Measurements from ENCODE around the gene DOCK7.

Gene DOCK7

GRCh38 chr1:62595647-62596046, 92.5 kb downstream of the DOCK7 start:
- in situ Hi-C loops (cut with MboI; ENCODE audit: low pct_unique_long_range_greater_than_20kb, low sequenced_read_pairs, unreplicated experiment) = no loop called here
- no peak for DNase-seq (ENCODE audit: low spot score)
- TF ChIP-seq CTCF (IDR thresholded peaks at IDR 0.05; ENCODE audit: extremely low read depth, insufficient read depth, missing control alignments) = no peak

- DNase-seq (ENCODE audit: low spot score) = no peak
- in situ Hi-C loops (cut with MboI; ENCODE audit: low pct_unique_long_range_greater_than_20kb, low sequenced_read_pairs, unreplicated experiment) = no loop called here
- no peak for TF ChIP-seq CTCF (IDR thresholded peaks at IDR 0.05; ENCODE audit: extremely low read depth, insufficient read depth, missing control alignments)
These were observed 94.3 kb downstream of the DOCK7 start for GRCh38 chr1:62593825-62594394.

- no peak for TF ChIP-seq CTCF (IDR thresholded peaks at IDR 0.05; ENCODE audit: extremely low read depth, insufficient read depth, missing control alignments)
- in situ Hi-C loops (cut with MboI; ENCODE audit: low pct_unique_long_range_greater_than_20kb, low sequenced_read_pairs, unreplicated experiment) = no loop called here
- DNase-seq (ENCODE audit: low spot score) = no peak
These were observed 97.2 kb downstream of the DOCK7 start for GRCh38 chr1:62590970-62591368.

GRCh38 chr1:62590255-62590969, 97.8 kb downstream of the DOCK7 start:
- no peak for DNase-seq (ENCODE audit: low spot score)
- in situ Hi-C loops (cut with MboI; ENCODE audit: low pct_unique_long_range_greater_than_20kb, low sequenced_read_pairs, unreplicated experiment) = no loop called here
- TF ChIP-seq CTCF (IDR thresholded peaks at IDR 0.05; ENCODE audit: extremely low read depth, insufficient read depth, missing control alignments) = no peak

GRCh38 chr1:62589321-62589720, 98.9 kb downstream of the DOCK7 start:
- TF ChIP-seq CTCF (IDR thresholded peaks at IDR 0.05; ENCODE audit: extremely low read depth, insufficient read depth, missing control alignments) = no peak
- in situ Hi-C loops (cut with MboI; ENCODE audit: low pct_unique_long_range_greater_than_20kb, low sequenced_read_pairs, unreplicated experiment) = no loop called here
- DNase-seq (ENCODE audit: low spot score) = no peak

GRCh38 chr1:62588000-62588399, 100.2 kb downstream of the DOCK7 start:
- in situ Hi-C loops (cut with MboI; ENCODE audit: low pct_unique_long_range_greater_than_20kb, low sequenced_read_pairs, unreplicated experiment) = no loop called here
- no peak for DNase-seq (ENCODE audit: low spot score)
- TF ChIP-seq CTCF (IDR thresholded peaks at IDR 0.05; ENCODE audit: extremely low read depth, insufficient read depth, missing control alignments) = no peak

All from GM13977 (cell line).